Measurements from ENCODE around the gene GAB1. TPM values are rescaled to one million over a fixed set of nuclear protein-coding genes. Genes with fewer than 3 reads are reported as not detected.

Gene GAB1
- total RNA-seq, 1 donor from 2014 or later, result 5.0 TPM

GRCh38 chr4:143356493-143356892 lies 19.8 kb downstream of the GAB1 start:
- peak; percentile 89 for DNase-seq (ENCODE audit: low read depth)
- TF ChIP-seq CTCF (IDR thresholded peaks at IDR 0.05; ENCODE audit: insufficient read depth, low read length, severe bottlenecking), result no peak
- H3K36me3 ChIP-seq (ENCODE audit: control insufficient read depth, insufficient read depth, low read length), result no peaks in the 10 kb centered on the region
- no peak overlapping the region for H3K4me3 ChIP-seq (ENCODE audit: low read depth, low read length)
- H3K27me3 ChIP-seq (ENCODE audit: control insufficient read depth, insufficient read depth, low read length), result no peaks in the 10 kb centered on the region
- no peak for FAIRE-seq

- H3K27me3 ChIP-seq (ENCODE audit: control insufficient read depth, insufficient read depth, low read length), result no peaks in the 10 kb centered on the region
- no peak for TF ChIP-seq CTCF (IDR thresholded peaks at IDR 0.05; ENCODE audit: insufficient read depth, low read length, severe bottlenecking)
- H3K36me3 ChIP-seq (ENCODE audit: control insufficient read depth, insufficient read depth, low read length), result no peaks in the 10 kb centered on the region
- peak; percentile 88 for DNase-seq (ENCODE audit: low read depth)
- no peak overlapping the region for H3K4me3 ChIP-seq (ENCODE audit: low read depth, low read length)
- FAIRE-seq, result no peak
These were observed 20.6 kb downstream of the GAB1 start for GRCh38 chr4:143357161-143357845.

GRCh38 chr4:143358419-143358818 lies 21.7 kb downstream of the GAB1 start:
- FAIRE-seq (no peak), DNase-seq (ENCODE audit: low read depth) (no peak)
- Histone ChIP-seq H3K27me3 (ENCODE audit: control insufficient read depth, insufficient read depth, low read length) (no peaks in the 10 kb centered on the region), H3K36me3 (ENCODE audit: control insufficient read depth, insufficient read depth, low read length) (no peaks in the 10 kb centered on the region), H3K4me3 (ENCODE audit: low read depth, low read length) (no peak overlapping the region)
- TF ChIP-seq CTCF (IDR thresholded peaks at IDR 0.05; ENCODE audit: insufficient read depth, low read length, severe bottlenecking), result no peak

- H3K27me3 ChIP-seq (ENCODE audit: control insufficient read depth, insufficient read depth, low read length), result no peaks in the 10 kb centered on the region
- FAIRE-seq (peak; percentile 80), DNase-seq (ENCODE audit: low read depth) (peak; percentile 94)
- H3K36me3 ChIP-seq (ENCODE audit: control insufficient read depth, insufficient read depth, low read length), result no peaks in the 10 kb centered on the region
- TF ChIP-seq CTCF (IDR thresholded peaks at IDR 0.05; ENCODE audit: insufficient read depth, low read length, severe bottlenecking), result no peak
- H3K4me3 ChIP-seq (ENCODE audit: low read depth, low read length), result no peak overlapping the region
These were observed 22.4 kb downstream of the GAB1 start for GRCh38 chr4:143358923-143359643.

GRCh38 chr4:143359644-143360193 lies 23.0 kb downstream of the GAB1 start:
- H3K27me3 ChIP-seq (ENCODE audit: control insufficient read depth, insufficient read depth, low read length), result no peaks in the 10 kb centered on the region
- no peak overlapping the region for H3K4me3 ChIP-seq (ENCODE audit: low read depth, low read length)
- H3K36me3 ChIP-seq (ENCODE audit: control insufficient read depth, insufficient read depth, low read length), result no peaks in the 10 kb centered on the region
- peak; percentile 82 for DNase-seq (ENCODE audit: low read depth)
- no peak for FAIRE-seq
- no peak for TF ChIP-seq CTCF (IDR thresholded peaks at IDR 0.05; ENCODE audit: insufficient read depth, low read length, severe bottlenecking)

Measured in bronchial epithelial cell (primary cell).